Choroid plexus epithelial cell (primary cell): ENCODE results near the gene PPP2R3A.
"Not testable (repeated sequence)": the region's sequence is repeated elsewhere in the genome, so short reads cannot be mapped to it uniquely, and the experiment has no call there.

Experiments used
- DNase-seq: peaks from one replicate; pipeline ENCODE4 v3.0.0-alpha.2; 2010; ENCODE audit warnings: low read depth
- H3K4me3 ChIP-seq: 2 replicates; pipeline ENCODE4 v1.5.1; 2011; ENCODE audit warnings: low read depth, mild to moderate bottlenecking, control low read depth, low read length, moderate library complexity
- CTCF ChIP-seq: conservative IDR thresholded peaks from 2 replicates; pipeline ENCODE4 v1.5.1; 2011; ENCODE audit warnings: low read depth, mild to moderate bottlenecking, control low read depth, inconsistent platforms, low read length, moderate library complexity

PPP2R3A gene

DNA sequence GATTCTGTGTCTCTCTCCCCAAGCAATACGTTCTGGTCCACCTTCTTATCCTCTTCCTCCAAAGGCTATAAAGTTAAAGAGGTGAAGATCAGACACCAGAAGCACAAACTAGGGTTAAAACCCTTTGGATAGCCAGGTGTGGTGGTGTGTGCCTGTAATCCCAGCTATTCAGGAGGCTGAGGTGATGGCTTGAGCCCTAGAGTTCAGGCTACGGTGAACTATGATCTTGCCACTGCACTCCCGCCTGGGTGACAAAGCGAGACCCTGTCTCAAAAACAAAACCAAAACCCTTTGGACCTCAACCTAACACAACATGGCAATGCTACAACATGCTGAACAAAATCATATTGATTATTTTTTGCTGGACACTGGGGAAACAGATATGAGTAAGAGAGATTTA, 187.4 kb downstream of the PPP2R3A start:
- no peak for DNase-seq
- no peak overlapping the region for H3K4me3 ChIP-seq
- no peak for TF ChIP-seq CTCF

DNA sequence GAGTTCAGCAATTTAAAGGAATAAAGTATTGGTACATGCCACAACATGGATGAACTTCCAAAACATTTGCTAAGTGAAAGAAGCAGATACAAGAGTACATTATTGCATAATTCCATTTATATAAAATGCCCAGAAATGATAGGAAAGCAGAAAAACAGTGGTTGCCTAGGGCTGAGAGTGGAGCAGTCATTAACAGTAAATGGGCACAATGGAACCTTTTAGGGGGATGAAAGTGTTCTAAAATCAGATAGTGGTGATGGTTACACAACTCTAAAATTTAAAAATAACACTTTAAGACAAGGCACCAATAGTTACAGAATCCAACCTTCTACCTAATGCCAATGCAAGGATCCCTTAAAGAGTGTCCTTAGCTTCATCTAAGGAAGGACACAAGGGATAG, 196.0 kb downstream of the PPP2R3A start:
- no peak overlapping the region for H3K4me3 ChIP-seq
- DNase-seq, result no peak
- TF ChIP-seq CTCF, result no peak

DNA sequence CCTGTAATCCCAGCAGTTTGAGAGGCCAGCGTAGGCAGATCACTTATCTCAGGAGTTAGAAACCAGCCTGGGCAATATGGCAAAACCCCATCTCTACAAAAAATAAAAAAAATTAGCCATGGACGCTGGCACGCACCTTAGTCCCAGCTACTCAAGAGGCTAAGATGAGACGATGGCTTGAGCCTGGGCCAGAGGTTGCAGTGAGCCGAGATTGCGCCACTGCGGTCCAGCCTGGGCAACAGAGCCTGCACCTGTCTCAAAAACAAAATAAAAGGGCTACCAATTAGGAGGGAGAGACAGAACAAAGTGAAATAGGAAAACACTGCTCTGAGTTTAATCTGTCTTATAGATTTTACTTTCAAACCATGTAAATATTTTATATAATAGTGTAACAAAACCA, 196.8 kb downstream of the PPP2R3A start:
- DNase-seq, result no peak
- no peak overlapping the region for H3K4me3 ChIP-seq
- TF ChIP-seq CTCF, result no peak

DNA sequence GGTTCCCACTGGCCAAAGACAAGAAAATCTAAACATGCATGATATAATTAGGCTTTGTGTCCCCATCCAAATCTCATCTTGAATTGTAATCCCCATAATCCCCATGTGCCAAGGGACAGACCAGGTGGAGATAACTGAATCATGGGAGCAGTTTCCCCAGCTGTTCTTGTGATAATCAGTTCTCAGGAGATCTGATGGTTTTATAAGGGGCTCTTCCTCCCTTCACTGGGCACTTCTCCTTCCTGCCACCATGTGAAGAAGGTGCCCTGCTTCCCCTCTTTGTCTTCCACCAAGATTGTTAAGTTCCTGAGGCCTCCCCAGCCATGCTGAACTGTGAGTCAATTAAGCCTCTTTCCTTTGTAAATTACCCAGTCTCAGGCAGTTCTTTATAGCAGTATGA, 198.1 kb downstream of the PPP2R3A start:
- not testable (repeated sequence) for H3K4me3 ChIP-seq, DNase-seq

DNA sequence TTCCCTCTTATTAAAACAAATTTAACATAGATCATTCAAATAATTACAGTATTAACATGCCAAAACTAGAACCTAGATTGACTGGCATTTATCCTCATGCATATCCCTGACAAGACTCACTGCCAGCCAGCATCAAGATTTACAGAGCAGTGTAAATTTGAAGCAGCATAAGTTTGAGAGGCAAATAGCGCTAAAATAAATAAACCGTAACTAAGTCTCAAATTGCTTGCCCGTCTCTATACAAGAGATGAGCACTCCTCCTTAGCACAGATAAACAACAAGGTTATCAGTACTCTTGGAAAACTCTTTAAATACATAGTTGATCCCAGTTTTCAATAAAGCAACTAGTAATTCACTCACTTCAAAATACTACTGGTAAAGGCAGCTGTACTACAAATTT, 201.0 kb downstream of the PPP2R3A start:
- DNase-seq, result peak; percentile 21
- no peak overlapping the region for H3K4me3 ChIP-seq
- no peak for TF ChIP-seq CTCF

DNA sequence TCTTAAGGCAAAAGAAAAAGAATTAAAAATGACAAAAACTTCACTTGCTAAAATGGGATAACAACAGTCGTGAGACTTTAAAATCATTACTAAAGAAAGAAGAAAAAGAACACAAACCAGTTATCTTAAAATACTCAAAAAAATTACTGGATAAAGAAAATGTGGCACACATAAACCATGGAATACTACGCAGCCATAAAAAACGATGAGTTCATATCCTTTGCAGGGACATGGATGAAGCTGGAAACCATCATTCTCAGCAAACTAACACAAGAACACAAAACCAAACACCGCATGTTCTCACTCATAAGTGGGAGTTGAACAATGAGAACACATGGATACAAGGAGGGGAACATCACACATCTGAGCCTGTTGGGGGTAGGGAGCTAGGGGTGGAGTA, 202.7 kb downstream of the PPP2R3A start:
- not testable (repeated sequence) for H3K4me3 ChIP-seq, DNase-seq

DNA sequence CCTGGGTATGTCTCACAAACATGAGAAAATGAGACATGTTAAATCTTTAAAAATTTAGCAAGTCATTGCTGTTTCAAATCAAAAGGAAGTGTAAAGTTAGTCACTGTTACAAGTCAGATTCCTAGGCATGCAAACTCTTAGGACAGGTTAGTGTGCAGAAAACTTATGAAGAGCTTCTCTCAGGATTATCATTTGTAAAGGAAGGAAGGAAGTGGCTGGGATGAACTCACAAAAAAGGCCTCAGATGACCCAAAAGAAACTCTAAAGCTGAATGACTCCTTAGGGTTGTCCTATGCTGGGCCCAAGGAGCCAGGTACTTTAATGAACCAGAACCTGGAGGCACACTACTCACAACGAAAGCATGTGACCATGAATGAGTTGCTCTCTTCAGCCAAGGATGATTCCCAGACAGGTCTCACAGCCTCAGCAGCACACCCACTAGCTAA, 205.6 kb downstream of the PPP2R3A start:
- no peak overlapping the region for H3K4me3 ChIP-seq
- DNase-seq, result no peak

More for the DNA sequence above, 205.6 kb downstream of the PPP2R3A start:
- TF ChIP-seq CTCF, result no peak
